Epithelial cell of prostate (primary cell): ENCODE measurements around the gene PLS3.

Experiments
- DNase-seq: peaks from one replicate; pipeline ENCODE4 v3.0.0-alpha.2; 2011; ENCODE audit warnings: low read depth, low spot score
- H3K27ac ChIP-seq: fragments of 450-650 bp; 2 replicates; pipeline ENCODE4 v1.5.1; 2017; ENCODE audit warnings: mild to moderate bottlenecking

Gene PLS3

DNA sequence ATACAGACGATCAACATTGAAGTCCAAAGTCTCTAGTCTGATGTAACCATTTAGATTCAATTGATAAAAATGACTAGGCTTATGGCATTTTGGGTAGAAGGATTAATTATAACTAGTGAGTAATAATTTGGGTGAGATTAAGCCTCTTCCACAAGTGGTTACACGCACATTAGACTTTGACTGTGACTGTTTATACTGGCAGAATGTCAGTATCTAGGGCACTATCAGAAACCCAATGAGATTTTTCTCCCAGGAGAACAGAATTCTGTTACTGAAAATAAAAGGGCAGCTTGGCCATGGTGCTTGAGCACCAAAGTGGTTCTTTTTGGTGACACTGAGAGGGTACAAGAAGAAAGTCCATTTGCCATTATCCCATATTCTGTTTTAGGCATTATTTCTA, 3.3 kb downstream of the PLS3 start:
- no peak for DNase-seq

DNA sequence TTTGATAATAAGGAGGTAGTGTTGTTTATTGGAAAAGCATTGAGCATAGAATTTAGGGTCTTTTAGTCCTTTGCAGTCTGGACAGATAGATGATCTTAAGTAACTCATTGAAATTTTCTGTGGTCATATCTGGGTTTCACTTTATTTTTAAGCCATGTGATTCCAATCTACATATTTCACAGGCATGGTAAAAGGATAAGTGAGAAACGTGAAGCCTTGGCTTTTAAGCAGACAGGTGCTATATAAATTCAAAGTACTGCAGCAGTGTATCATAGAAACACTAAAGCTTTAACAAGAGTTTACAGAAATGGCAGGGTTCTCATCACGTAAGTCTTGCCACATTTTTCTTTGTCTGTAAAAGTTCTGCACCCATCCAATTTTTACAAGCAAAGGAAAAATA, 4.9 kb downstream of the PLS3 start:
- H3K27ac ChIP-seq, result no peak overlapping the region

More for the DNA sequence above, 3.3 kb downstream of the PLS3 start:
- peak overlapping the region; percentile 90 for H3K27ac ChIP-seq

DNA sequence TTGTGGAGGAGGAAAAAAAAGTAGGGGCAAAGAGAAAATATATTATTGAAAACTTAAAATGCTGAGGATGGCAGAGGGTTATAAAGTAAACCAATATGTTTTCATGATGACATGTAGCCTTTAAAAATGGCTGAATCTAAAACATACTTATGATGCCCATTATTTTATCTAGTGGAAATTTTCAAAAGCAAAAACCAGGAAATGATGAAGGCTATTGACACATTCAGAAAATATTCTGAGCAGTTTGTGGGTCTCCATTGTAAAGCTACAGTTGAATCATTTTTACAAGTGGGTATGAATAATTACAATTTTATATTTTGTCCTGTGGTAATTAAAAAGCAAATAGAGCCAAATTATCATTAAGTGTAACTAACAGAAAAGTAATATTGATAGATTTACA, 10.7 kb downstream of the PLS3 start:
- H3K27ac ChIP-seq, result peak overlapping the region; percentile 59
- no peak for DNase-seq

More for the DNA sequence above, 4.9 kb downstream of the PLS3 start:
- DNase-seq, result no peak

GRCh38 chrX:115573185-115573584, 12.2 kb downstream of the PLS3 start:
- no peak overlapping the region for H3K27ac ChIP-seq
- no peak for DNase-seq

DNA sequence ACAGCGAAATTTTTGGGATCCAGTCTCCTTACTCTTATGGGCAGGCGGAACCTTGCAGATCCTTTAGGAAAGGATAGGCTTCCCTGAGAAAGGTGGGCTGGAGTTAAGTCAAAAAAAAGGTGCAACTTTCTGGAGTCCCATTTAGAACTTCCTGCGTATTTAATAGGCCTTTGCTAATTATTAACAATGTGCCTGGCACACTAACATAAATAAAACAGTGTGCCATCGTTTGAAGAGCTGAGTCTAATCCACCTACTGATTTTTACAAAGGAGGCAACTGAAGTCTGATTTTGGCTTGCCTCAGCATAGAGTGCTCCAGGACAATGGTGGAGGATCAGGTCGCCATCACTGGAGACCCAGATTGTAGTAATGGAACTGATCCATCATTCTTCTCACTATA, 15.7 kb downstream of the PLS3 start:
- no peak overlapping the region for H3K27ac ChIP-seq

GRCh38 chrX:115579327-115579726, 18.4 kb downstream of the PLS3 start:
- no peak for DNase-seq
- H3K27ac ChIP-seq, result peak overlapping the region; percentile 12

More for the DNA sequence above, 15.7 kb downstream of the PLS3 start:
- no peak for DNase-seq

- DNase-seq, result no peak
- peak overlapping the region; percentile 12 for H3K27ac ChIP-seq
Measured at GRCh38 chrX:115579786-115580294, 18.9 kb downstream of the PLS3 start.

- DNase-seq, result no peak
- peak overlapping the region; percentile 75 for H3K27ac ChIP-seq
Measured at GRCh38 chrX:115581759-115582615, 21.0 kb downstream of the PLS3 start.

DNA sequence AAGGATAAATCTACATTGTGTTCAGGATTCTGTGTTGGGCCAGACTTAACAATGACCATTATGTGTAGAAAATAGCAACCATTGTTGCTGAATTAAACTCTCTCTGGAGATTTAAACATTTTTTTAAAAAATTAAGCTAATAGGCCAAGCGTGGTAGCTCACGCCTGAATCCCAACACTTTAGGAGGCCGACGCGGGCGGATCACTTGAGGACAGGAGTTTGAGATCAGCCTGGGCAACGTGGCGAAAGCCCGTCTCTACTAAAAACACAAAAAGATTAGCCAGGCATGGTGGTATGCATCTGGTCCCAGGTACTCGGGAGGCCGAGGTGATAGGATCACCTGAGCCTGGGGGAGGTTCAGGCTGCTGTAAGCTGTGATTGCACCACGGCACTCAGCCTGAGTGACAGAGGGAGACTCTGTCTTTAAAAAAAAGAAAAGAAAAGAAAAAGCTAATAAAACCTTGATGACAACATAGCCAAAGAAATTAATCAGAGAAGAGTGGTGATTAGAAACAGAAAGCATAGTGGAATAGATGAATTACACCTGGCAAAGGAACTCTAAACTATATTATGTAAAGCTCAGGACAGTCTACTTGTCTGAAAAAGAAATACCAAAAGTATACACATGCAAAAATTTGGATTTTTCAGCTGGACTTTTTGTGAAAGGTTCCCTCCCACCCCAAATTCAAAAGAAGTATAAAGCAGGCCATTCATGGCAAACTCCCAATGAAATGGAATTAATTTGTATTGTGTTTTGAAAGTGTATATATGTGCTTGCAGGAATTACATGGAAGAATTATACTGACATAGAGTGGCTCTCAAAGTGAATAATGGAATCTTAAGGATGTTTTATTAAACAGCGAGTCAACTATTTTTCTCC, 21.9 kb downstream of the PLS3 start:
- no peak for DNase-seq
- H3K27ac ChIP-seq, result peak overlapping the region; percentile 75

GRCh38 chrX:115583496-115584004, 22.6 kb downstream of the PLS3 start:
- no peak for DNase-seq
- H3K27ac ChIP-seq, result peak overlapping the region; percentile 75

DNA sequence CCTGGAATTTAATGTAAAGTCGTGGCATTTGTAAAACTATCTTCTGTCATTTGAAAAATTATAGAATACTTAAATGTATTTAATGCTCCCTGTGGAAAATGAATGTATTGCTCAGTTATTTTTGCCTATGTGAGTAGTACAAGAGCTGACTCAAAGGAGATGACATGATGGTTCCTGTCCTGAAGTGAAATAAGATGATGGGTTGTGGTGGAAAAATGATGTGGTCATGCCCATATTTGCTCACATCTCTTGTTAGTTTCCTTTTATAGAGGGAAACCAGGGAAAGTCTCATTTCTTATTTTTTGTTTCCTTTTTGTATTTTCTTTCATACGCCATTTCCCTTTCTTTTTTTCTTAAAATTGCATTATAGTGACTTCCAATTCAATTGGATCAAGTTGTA, 23.7 kb downstream of the PLS3 start:
- H3K27ac ChIP-seq, result peak overlapping the region; percentile 75
- no peak for DNase-seq

DNA sequence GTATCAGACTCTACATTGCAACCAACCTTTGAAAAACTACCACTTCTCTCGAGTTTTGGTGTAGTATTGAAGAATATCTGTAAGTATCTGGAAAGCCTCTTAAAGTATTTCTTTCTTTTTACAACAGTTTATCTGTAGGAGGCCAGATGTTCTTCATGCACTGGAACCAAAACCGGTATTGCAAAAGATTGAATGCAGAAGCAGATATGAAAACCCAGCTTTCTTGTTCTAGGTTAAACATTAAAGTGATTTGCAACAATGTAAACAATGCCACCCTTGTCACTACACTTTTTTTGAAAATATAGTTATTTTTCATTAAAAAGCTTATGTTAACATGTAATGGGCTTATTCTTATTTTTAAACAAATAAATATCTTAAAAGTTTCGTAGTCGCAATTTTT, 27.2 kb downstream of the PLS3 start:
- no peak for DNase-seq

GRCh38 chrX:115589419-115589818, 28.4 kb downstream of the PLS3 start:
- H3K27ac ChIP-seq, result peak overlapping the region; percentile 93
- peak; percentile 65 for DNase-seq

More for the DNA sequence above, 27.2 kb downstream of the PLS3 start:
- H3K27ac ChIP-seq, result peak overlapping the region; percentile 93

GRCh38 chrX:115591420-115591819, 30.4 kb downstream of the PLS3 start:
- DNase-seq, result no peak
- H3K27ac ChIP-seq, result peak overlapping the region; percentile 93

DNA sequence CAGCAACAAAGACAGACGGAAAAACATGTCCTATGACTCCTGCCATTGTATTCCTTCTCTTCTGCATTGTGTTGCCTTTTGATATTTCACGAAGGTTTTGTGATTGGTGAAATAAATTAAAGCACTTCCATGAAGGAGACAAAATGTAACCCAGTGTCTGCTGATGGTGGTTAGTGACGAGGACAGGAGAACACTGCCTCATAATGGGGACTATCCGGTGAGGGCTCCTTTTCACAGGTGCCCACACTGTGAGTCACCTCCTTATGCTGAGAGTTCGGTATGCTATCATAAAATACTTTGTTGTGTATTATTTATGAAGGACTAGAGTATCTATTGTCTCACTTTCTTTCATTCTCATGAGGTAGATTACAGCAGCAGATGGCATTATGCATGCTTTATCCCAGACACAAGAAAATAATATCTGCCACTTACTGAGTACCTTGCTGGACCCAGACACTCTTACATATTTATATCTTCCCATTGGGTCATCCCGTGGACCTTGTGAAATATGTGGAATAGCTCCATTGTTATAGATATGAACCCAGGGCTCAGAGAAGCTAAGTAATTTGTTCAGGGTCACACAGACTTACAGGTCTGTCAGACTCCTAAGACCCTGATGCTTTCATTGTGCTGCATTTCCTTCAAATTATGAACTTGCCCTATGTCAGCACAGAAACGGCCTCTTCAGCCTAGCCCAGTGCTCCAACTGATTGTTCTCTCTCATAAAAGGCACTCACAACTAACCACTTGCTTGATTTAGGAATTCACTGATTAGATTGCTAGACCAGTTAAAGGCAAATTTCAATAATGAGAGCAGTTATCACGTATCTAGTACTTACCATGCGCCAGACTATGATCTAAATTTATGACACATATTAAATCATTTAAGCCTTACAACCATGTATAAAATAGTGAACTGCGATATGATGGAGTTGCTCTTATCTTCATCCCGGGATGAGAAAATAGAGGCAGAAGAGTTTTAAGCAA, 31.2 kb downstream of the PLS3 start:
- H3K27ac ChIP-seq, result peak overlapping the region; percentile 93
- no peak for DNase-seq

DNA sequence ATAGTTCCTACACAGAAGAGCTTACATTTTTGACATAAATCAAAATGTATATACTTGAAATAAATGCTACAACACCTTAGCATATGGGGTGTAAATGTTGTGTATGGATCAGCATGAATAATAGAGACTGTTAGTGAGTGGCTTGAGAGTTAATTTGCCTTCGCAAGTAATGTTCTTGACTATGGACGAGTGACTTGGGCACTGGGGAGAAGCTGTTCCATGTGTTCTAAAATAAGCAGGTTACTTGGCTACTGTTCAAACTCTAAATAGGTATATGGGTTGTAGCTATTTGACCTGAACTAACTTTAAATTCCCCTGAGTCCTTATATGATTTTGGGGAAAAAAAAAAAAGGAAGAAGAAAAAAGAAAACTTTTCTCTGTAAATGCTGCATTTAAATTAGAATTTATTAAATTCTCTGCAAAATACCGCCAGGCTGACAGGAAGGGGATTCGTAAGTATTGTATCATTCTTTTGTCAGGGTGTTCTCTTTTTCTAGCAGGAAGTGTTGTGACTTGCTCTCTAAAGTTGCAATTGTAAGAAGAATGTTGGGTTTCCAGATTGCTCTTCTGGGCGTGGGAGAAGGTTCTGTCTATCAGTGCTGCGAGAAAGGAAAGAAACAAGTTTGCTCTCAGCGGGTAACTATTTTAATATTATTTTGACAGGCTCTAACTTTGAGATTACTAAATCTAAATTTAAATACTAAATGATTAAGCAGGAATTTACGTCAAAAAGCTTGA, 32.2 kb downstream of the PLS3 start:
- H3K27ac ChIP-seq, result peak overlapping the region; percentile 93
- no peak for DNase-seq

DNA sequence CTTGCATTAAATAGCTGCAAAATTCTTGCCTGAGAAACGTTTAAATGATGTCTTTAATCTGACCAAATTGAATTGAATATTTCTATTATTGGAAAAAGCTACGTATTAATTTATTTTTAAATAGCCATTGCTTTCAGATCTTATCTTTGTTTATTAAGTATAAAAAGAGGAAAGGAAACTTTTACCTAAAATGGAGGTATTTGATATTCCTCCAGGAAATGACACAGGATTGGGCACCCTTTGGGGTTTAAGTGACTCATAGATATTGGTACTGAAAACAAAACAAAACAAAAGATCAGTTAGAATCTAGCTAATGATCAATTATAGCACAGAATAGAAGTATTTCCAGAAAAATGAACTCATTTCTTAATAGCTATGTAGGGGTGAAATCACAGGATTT, 34.1 kb downstream of the PLS3 start:
- H3K27ac ChIP-seq, result peak overlapping the region; percentile 93
- no peak for DNase-seq

GRCh38 chrX:115598556-115598955, 37.6 kb downstream of the PLS3 start:
- peak overlapping the region; percentile 18 for H3K27ac ChIP-seq
- DNase-seq, result no peak

- DNase-seq, result no peak
- H3K27ac ChIP-seq, result peak overlapping the region; percentile 77
Measured at GRCh38 chrX:115602308-115602707, 41.3 kb downstream of the PLS3 start.
